Urothelium cell line (cell line): ENCODE data around the gene CNST.
A peak's percentile ranks its signal among the peaks of the same experiment; 100 is the strongest.

Experiments used
- DNase-seq: peaks from one replicate; pipeline ENCODE4 v3.0.0; 2011; ENCODE audit warnings: low spot score, mixed read lengths
- FAIRE-seq: peaks from 2 replicates; lab custom pipeline; 2011; peaks lifted over from hg19 to GRCh38; lab: Jason Lieb, UNC

The CNST gene

GRCh38 chr1:246566128-246566812 is at the start of gene CNST, which contains the start of gene TFB2M:
CNST (plus strand) TSS chr1:246566456; CDS start chr1:246591563, 25,107 bp downstream.
TFB2M (minus strand) TSS chr1:246566261; CDS start chr1:246566138, 123 bp downstream.
- DNase-seq (peak; percentile 96), FAIRE-seq (peak; percentile 52)

GRCh38 chr1:246517391-246517790 is 48.9 kb upstream of the CNST start:
- FAIRE-seq (no peak), DNase-seq (no peak)

GRCh38 chr1:246518456-246519205 is 47.6 kb upstream of the CNST start:
- FAIRE-seq (no peak), DNase-seq (no peak)

- no peak for FAIRE-seq
- no peak for DNase-seq
These were observed 46.7 kb upstream of the CNST start for GRCh38 chr1:246519514-246519913.

- FAIRE-seq (no peak), DNase-seq (no peak)
These were observed 39.9 kb upstream of the CNST start for GRCh38 chr1:246526380-246526779.

- DNase-seq: no peak
- no peak for FAIRE-seq
These were observed 39.3 kb upstream of the CNST start for GRCh38 chr1:246526915-246527314.

GRCh38 chr1:246527402-246528088 is 38.7 kb upstream of the CNST start:
- DNase-seq (no peak), FAIRE-seq (no peak)

- FAIRE-seq: no peak
These were observed 37.1 kb upstream of the CNST start for GRCh38 chr1:246528933-246529731.

GRCh38 chr1:246530482-246530881 is 35.8 kb upstream of the CNST start:
- FAIRE-seq: no peak
- no peak for DNase-seq

More at GRCh38 chr1:246528933-246529731, 37.1 kb upstream of the CNST start:
- no peak for DNase-seq

GRCh38 chr1:246532519-246532918 is 33.7 kb upstream of the CNST start:
- DNase-seq (no peak), FAIRE-seq (no peak)

- no peak for FAIRE-seq
- no peak for DNase-seq
These were observed 32.8 kb upstream of the CNST start for GRCh38 chr1:246533371-246533905.

GRCh38 chr1:246534114-246534513 is 32.1 kb upstream of the CNST start:
- FAIRE-seq: no peak
- no peak for DNase-seq

- DNase-seq (no peak), FAIRE-seq (no peak)
These were observed 28.8 kb upstream of the CNST start for GRCh38 chr1:246537441-246537840.

- no peak for FAIRE-seq
- no peak for DNase-seq
These were observed 28.4 kb upstream of the CNST start for GRCh38 chr1:246537887-246538286.

GRCh38 chr1:246540738-246541491 is 25.3 kb upstream of the CNST start:
- FAIRE-seq (no peak), DNase-seq (no peak)

- DNase-seq (no peak), FAIRE-seq (no peak)
These were observed 22.3 kb upstream of the CNST start for GRCh38 chr1:246544001-246544400.

- DNase-seq (no peak), FAIRE-seq (no peak)
These were observed 16.6 kb upstream of the CNST start for GRCh38 chr1:246549665-246550064.

GRCh38 chr1:246550402-246550801 is 15.9 kb upstream of the CNST start:
- no peak for FAIRE-seq
- DNase-seq: no peak

GRCh38 chr1:246552110-246552509 is 14.1 kb upstream of the CNST start:
- no peak for FAIRE-seq
- no peak for DNase-seq

GRCh38 chr1:246554201-246554600 is 12.1 kb upstream of the CNST start:
- FAIRE-seq (no peak), DNase-seq (no peak)
